H1 (cell line): ENCODE measurements around the gene SLC9A2. TPM values are rescaled to one million over a fixed set of nuclear protein-coding genes. Genes with fewer than 3 reads are reported as not detected.

Source experiments
- CHD7 ChIP-seq: fragments of 300-600 bp; sonication (generic); IDR thresholded peaks from 2 replicates; pipeline ENCODE4 v1.7.1; 2012; ENCODE audit warnings: low read length, moderate library complexity, mild to moderate bottlenecking, inconsistent platforms; ENCODE audit not compliant: insufficient replicate concordance
- NANOG ChIP-seq: IDR thresholded peaks from 2 replicates; pipeline ENCODE4 v1.6.1; 2011; ENCODE audit warnings: low read length, low read depth, mild to moderate bottlenecking, inconsistent platforms; ENCODE audit not compliant: insufficient read depth, poor library complexity, severe bottlenecking
- polyA plus RNA-seq, 7 experiments: library from polyadenylated mRNA; depleted of rRNA in 3 of 7; stranded (reverse) in 5 of 7; unstranded in 2 of 7; fragments of >200 nt in 5 of 7; fragments of 200-250 nt in 2 of 7; gene quantifications; 1 replicate in 5 of 7; 2 replicates in 1 of 7; 4 replicates in 1 of 7; pipeline versions ENCODE4 v1.2.1 to v1.2.3, GENCODE V29; 2011 to 2013; ENCODE audit warnings: missing spikeins in 2 of 7, mixed read lengths in 2 of 7
- total RNA-seq: library from RNA; stranded (reverse); fragmentation: NEBNext Ultra II Directional; extraction: Animal tissue kit (Norgen Biotek cat#: 25700); gene quantifications from 2 replicates; pipeline ENCODE4 v1.2.1, GENCODE V29; 2021
- TF ChIP-seq, protein P1 (sequence below), 3 experiments: IDR thresholded peaks; 1 replicate in 2 of 3; 2 replicates in 1 of 3; pipeline versions ENCODE4 v1.5.1 to v1.6.1; 2011; ENCODE audit warnings: low read length in 3 of 3, mild to moderate bottlenecking in 3 of 3, inconsistent platforms in 2 of 3, low read depth in 1 of 3, moderate library complexity in 1 of 3; ENCODE audit not compliant: insufficient read depth in 1 of 3; ENCODE audit errors: control extremely low read depth in 1 of 3

Gene SLC9A2
- total and polyA plus RNA-seq, 2 of the 8 experiments (the other 6 are each of a cell fraction or from before 2014, with no cell fraction given) = 0.06 to 0.13 TPM

DNA sequence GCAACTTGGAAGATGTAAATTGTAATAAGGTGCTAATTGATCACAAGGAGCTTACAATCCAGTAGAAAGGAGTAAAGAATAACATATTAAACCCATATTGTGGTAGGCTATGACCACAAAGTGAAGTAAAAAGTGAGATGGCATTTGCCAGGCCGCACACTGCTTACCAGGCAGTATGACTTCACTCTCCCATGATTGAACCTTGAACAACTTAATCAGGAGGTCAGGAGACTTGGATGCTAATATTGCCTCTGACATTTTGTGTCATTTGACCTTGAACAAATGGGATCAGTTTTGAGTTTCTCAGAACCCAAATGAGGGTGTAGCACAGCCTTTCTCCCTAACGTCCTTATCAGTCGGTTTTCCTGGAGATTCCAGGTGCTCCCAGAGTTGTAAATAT is 44.0 kb downstream of the SLC9A2 start (continued):
- TF ChIP-seq CHD7 = no peak
- no peak for TF ChIP-seq NANOG
- TF ChIP-seq, protein P1, sequence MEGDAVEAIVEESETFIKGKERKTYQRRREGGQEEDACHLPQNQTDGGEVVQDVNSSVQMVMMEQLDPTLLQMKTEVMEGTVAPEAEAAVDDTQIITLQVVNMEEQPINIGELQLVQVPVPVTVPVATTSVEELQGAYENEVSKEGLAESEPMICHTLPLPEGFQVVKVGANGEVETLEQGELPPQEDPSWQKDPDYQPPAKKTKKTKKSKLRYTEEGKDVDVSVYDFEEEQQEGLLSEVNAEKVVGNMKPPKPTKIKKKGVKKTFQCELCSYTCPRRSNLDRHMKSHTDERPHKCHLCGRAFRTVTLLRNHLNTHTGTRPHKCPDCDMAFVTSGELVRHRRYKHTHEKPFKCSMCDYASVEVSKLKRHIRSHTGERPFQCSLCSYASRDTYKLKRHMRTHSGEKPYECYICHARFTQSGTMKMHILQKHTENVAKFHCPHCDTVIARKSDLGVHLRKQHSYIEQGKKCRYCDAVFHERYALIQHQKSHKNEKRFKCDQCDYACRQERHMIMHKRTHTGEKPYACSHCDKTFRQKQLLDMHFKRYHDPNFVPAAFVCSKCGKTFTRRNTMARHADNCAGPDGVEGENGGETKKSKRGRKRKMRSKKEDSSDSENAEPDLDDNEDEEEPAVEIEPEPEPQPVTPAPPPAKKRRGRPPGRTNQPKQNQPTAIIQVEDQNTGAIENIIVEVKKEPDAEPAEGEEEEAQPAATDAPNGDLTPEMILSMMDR (IDR thresholded peaks at IDR 0.05; ENCODE audit: control extremely low read depth in 1 of 3, insufficient read depth in 1 of 3, low read depth in 1 of 3, low read length in 3 of 3) = no peak
